AG10803 (cell line): ENCODE measurements around the gene OR2T29.
"Not testable (repeated sequence)": the region's sequence is repeated elsewhere in the genome, so short reads cannot be mapped to it uniquely, and the experiment has no call there.

ENCODE experiments used
- DNase-seq: peaks from one replicate; pipeline ENCODE4 v3.0.0; 2010; ENCODE audit warnings: low read depth
- H3K4me3 ChIP-seq: 2 replicates; pipeline ENCODE4 v1.5.1; 2011; ENCODE audit warnings: mild to moderate bottlenecking, low read length, control low read depth
- TF ChIP-seq, protein P1 (sequence below): conservative IDR thresholded peaks from 2 replicates; pipeline ENCODE4 v1.5.1; 2011; ENCODE audit warnings: mild to moderate bottlenecking, low read length, control low read depth, inconsistent platforms

The OR2T29 gene

DNA sequence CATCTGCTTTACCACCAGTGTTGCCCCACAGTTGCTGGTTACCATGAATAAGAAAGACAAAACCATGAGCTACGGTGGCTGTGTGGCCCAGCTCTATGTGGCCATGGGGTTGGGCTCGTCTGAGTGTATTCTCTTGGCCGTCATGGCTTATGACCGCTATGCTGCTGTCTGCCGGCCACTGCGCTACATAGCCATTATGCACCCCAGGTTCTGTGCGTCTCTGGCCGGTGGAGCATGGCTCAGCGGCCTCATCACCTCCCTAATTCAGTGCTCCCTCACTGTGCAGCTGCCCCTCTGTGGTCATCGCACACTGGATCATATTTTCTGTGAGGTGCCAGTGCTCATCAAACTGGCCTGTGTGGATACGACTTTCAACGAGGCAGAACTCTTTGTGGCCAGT lies 40.7 kb downstream of the OR2T29 start:
- DNase-seq = no peak
- no peak overlapping the region for H3K4me3 ChIP-seq
- TF ChIP-seq, protein P1, sequence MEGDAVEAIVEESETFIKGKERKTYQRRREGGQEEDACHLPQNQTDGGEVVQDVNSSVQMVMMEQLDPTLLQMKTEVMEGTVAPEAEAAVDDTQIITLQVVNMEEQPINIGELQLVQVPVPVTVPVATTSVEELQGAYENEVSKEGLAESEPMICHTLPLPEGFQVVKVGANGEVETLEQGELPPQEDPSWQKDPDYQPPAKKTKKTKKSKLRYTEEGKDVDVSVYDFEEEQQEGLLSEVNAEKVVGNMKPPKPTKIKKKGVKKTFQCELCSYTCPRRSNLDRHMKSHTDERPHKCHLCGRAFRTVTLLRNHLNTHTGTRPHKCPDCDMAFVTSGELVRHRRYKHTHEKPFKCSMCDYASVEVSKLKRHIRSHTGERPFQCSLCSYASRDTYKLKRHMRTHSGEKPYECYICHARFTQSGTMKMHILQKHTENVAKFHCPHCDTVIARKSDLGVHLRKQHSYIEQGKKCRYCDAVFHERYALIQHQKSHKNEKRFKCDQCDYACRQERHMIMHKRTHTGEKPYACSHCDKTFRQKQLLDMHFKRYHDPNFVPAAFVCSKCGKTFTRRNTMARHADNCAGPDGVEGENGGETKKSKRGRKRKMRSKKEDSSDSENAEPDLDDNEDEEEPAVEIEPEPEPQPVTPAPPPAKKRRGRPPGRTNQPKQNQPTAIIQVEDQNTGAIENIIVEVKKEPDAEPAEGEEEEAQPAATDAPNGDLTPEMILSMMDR = no peak

DNA sequence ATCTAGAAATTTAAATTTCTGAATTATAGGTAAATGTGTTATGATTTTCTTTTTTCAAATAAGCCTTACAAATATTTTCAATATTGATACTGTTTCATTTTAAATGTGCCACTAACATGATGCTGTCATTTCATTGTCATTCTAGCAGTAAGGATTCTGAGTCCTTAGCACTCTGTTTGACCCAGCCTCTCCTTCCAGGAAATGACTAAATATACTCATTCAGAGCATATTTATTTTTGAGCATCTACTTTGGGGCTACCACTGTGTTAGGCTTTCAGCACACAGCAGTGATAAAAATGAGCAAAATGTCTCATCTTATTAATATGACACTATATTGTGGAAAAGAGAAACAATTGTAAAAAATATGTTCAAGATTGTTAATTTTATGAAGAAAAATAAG lies 52.4 kb downstream of the OR2T29 start:
- DNase-seq, H3K4me3 ChIP-seq: not testable (repeated sequence)

DNA sequence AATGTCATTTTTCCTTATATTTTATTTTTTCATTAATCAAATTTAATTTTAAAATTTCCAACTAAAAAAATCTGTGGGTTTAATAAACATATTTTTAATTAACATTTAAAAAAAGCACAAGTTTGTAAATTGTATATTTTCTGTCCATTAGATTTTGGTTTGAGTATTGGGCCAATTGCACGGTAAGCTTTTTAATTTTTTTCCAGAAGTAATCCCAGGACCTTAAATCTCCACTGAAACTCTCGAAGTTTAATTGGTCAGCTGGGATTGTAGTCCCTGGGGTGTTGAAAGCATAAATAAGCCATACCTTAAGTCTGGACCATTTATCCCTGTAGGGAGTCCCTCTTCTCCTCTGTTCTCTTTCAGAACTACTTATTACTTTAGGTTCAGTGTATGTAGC lies 54.8 kb downstream of the OR2T29 start, which contains the start of gene OR2G6:
OR2G6 (plus strand) TSS at position 301 of the 400 bp plus-strand sequence. CDS start 13,574 bp downstream, outside the sequence.
- DNase-seq, H3K4me3 ChIP-seq: not testable (repeated sequence)
